OCI-LY3 (cell line): ENCODE measurements around the gene TRERF1.

ENCODE experiments used
- CTCF ChIP-seq: fragments of 200-600, 300-600 bp; sonication (generic); IDR thresholded peaks from 2 replicates; pipeline ENCODE4 v1.5.1; 2014; ENCODE audit warnings: antibody characterized with exemption, low read length, low read depth
- EZH2phosphoT487 ChIP-seq: fragments of 200-600 bp; shearing (Covaris generic); IDR thresholded peaks from 2 replicates; pipeline ENCODE4 v1.6.1; 2018; ENCODE audit warnings: antibody characterized with exemption, mixed run types, low read depth

GRCh38 chr6:42224222-42225028 lies 227.3 kb downstream of the TRERF1 start:
- no peak for TF ChIP-seq CTCF
- TF ChIP-seq EZH2phosphoT487, result 0 out of 2 replicates have a peak, but pooled peaks have one; percentile 61
